ENCODE results near the gene S100A8. TPM values are rescaled to one million over a fixed set of nuclear protein-coding genes. Genes with fewer than 3 reads are reported as not detected.

The S100A8 gene
- total RNA-seq, 4 donors from 2014 or later = 1.6 to 7.4 TPM; not detected in 2

DNA sequence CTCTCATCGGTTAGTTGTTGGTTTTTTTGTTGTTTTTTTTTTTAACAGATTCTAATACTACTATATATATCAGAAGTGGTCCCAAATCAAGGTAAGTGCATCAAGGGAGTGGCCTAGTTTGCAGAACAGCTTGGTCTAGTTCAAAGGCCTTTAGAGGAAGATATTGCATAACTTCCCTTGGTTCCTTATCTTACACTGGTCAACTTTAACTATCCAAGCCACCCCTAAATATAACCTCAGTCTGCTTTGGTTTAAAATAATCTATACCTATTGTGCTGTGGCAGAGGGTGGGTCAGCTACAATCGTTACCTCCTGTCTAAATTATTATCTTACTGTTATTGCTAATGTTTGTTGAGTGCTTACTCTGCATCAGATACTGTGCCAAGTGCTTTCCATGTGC, 22.4 kb downstream of the S100A8 start:
- intact Hi-C loops (cut with DNase I; ENCODE audit: low total_unique reads) (no loop called here), in situ Hi-C loops (cut with MboI; ENCODE audit: low pct_ligation_motif_present in 1 of 4, low pct_unique_long_range_greater_than_20kb in 1 of 4, low sequenced_read_pairs in 3 of 4) (loop anchor here in 1 of 4 donors (25.0 kb wide), 1 partner anchor 219 kb away; no protein-coding TSS in a partner anchor)
- WGBS, 2 donors (ENCODE audit: low coverage in 1 of 2) = 50 to 61% methylated on average over 1 to 2 of the region's 2 CpGs
- TF ChIP-seq POLR2A (IDR thresholded peaks at IDR 0.05) (no peak), POLR2AphosphoS5 (IDR thresholded peaks at IDR 0.05) (no peak), EP300 (IDR thresholded peaks at IDR 0.05; ENCODE audit: low read depth) (no peak)
- TF ChIP-seq, protein P1, sequence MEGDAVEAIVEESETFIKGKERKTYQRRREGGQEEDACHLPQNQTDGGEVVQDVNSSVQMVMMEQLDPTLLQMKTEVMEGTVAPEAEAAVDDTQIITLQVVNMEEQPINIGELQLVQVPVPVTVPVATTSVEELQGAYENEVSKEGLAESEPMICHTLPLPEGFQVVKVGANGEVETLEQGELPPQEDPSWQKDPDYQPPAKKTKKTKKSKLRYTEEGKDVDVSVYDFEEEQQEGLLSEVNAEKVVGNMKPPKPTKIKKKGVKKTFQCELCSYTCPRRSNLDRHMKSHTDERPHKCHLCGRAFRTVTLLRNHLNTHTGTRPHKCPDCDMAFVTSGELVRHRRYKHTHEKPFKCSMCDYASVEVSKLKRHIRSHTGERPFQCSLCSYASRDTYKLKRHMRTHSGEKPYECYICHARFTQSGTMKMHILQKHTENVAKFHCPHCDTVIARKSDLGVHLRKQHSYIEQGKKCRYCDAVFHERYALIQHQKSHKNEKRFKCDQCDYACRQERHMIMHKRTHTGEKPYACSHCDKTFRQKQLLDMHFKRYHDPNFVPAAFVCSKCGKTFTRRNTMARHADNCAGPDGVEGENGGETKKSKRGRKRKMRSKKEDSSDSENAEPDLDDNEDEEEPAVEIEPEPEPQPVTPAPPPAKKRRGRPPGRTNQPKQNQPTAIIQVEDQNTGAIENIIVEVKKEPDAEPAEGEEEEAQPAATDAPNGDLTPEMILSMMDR (IDR thresholded peaks at IDR 0.05) = no peak
- Histone ChIP-seq H3K27ac (no peak overlapping the region), H3K9me3 (no peaks in the 10 kb centered on the region), H3K4me1 (no peaks in the 10 kb centered on the region), H3K36me3 (no peaks in the 10 kb centered on the region), H3K27me3 (peaks cover 8% of the 10 kb centered on the region), H3K4me3 (no peak overlapping the region)
- DNase-seq = no peak

DNA sequence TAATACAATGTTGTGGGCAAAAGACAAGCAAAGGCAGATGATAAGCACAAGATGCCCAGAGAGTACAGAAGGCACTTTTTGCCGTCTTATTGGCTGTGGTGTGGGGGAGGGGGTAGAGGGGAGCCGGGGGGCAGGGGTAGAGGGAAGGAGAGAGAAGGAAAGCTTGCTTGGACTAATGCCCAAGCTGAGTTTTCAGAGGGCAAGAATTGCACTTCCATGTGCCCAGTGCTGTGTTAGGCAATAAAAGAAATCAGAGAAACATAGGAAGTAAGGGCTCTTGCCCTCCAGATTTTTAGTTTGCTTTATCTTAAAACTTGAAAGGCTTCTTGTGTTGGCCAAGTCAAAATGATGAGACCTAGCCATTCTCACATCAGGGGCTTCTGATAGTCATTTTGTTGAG, 23.8 kb downstream of the S100A8 start:
- Histone ChIP-seq H3K9me3 (no peaks in the 10 kb centered on the region), H3K27me3 (peaks cover 8% of the 10 kb centered on the region), H3K4me3 (no peak overlapping the region), H3K4me1 (no peaks in the 10 kb centered on the region), H3K27ac (no peak overlapping the region), H3K36me3 (no peaks in the 10 kb centered on the region)
- intact Hi-C loops (cut with DNase I; ENCODE audit: low total_unique reads) = no loop called here
- in situ Hi-C loops (cut with MboI; ENCODE audit: low pct_ligation_motif_present in 1 of 4, low pct_unique_long_range_greater_than_20kb in 1 of 4, low sequenced_read_pairs in 3 of 4) = loop anchor here in 1 of 4 donors (25.0 kb wide), 1 partner anchor 220 kb away; no protein-coding TSS in a partner anchor
- no peak for DNase-seq
- TF ChIP-seq POLR2AphosphoS5 (IDR thresholded peaks at IDR 0.05) = no peak
- TF ChIP-seq EP300 (IDR thresholded peaks at IDR 0.05; ENCODE audit: low read depth) = no peak
- TF ChIP-seq POLR2A (IDR thresholded peaks at IDR 0.05) = no peak
- TF ChIP-seq, protein P1 (IDR thresholded peaks at IDR 0.05) = no peak
- 53 to 73% methylated on average over 2 of the region's 2 CpGs for WGBS, 2 donors (ENCODE audit: low coverage in 1 of 2)

DNA sequence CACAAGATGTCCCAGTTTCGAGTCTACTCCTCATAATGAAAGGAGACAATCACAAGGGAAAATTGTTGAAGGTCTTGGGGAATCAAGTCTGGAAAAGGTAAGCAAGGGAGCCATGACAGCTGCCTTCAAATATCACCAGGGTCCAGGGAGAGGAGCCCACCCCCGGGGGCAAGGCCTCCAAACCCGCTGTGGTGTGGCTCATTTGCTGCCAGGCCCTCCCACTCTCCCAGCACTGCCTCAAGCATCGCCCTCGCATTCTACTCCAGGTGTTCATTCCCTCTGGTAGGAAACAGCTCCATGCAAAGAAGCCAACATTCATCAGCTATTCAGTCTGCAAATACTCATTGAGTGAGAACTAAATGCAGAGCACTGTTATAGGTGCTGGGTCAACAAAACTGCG, 24.6 kb downstream of the S100A8 start:
- intact Hi-C loops (cut with DNase I; ENCODE audit: low total_unique reads) (no loop called here), in situ Hi-C loops (cut with MboI; ENCODE audit: low pct_ligation_motif_present in 1 of 4, low pct_unique_long_range_greater_than_20kb in 1 of 4, low sequenced_read_pairs in 3 of 4) (loop anchor here in 1 of 4 donors (25.0 kb wide), 1 partner anchor 221 kb away; no protein-coding TSS in a partner anchor)
- H3K4me3 ChIP-seq = no peak overlapping the region
- no peaks in the 10 kb centered on the region for H3K9me3 ChIP-seq
- no peaks in the 10 kb centered on the region for H3K4me1 ChIP-seq
- H3K36me3 ChIP-seq = no peaks in the 10 kb centered on the region
- H3K27me3 ChIP-seq = peaks cover 8% of the 10 kb centered on the region
- H3K27ac ChIP-seq = no peak overlapping the region
- TF ChIP-seq EP300 (IDR thresholded peaks at IDR 0.05; ENCODE audit: low read depth) = no peak
- TF ChIP-seq, protein P1 (IDR thresholded peaks at IDR 0.05) = no peak
- no peak for TF ChIP-seq POLR2A (IDR thresholded peaks at IDR 0.05)
- no peak for TF ChIP-seq POLR2AphosphoS5 (IDR thresholded peaks at IDR 0.05)
- DNase-seq = no peak
- 74 to 80% methylated on average over 1 to 4 of the region's 6 CpGs for WGBS, 2 donors (ENCODE audit: low coverage in 1 of 2)

GRCh38 chr1:153365696-153366095, 25.2 kb downstream of the S100A8 start:
- intact Hi-C loops (cut with DNase I; ENCODE audit: low total_unique reads) = no loop called here
- no peak overlapping the region for H3K4me3 ChIP-seq
- TF ChIP-seq, protein P1 (IDR thresholded peaks at IDR 0.05) = no peak
- TF ChIP-seq POLR2A (IDR thresholded peaks at IDR 0.05) (no peak), EP300 (IDR thresholded peaks at IDR 0.05; ENCODE audit: low read depth) (no peak), POLR2AphosphoS5 (IDR thresholded peaks at IDR 0.05) (no peak)
- H3K27me3 ChIP-seq = peaks cover 8% of the 10 kb centered on the region
- no peak for DNase-seq
- H3K4me1 ChIP-seq = no peaks in the 10 kb centered on the region
- no peaks in the 10 kb centered on the region for H3K9me3 ChIP-seq
- in situ Hi-C loops (cut with MboI; ENCODE audit: low pct_ligation_motif_present in 1 of 4, low pct_unique_long_range_greater_than_20kb in 1 of 4, low sequenced_read_pairs in 3 of 4) = loop anchor here in 1 of 4 donors (25.0 kb wide), 1 partner anchor 222 kb away; no protein-coding TSS in a partner anchor
- no peak overlapping the region for H3K27ac ChIP-seq
- 76% methylated on average over 8 of the region's 8 CpGs; no CpG with 5 or more reads in 1 of the 2 donors for WGBS, 2 donors (ENCODE audit: low coverage in 1 of 2)
- no peaks in the 10 kb centered on the region for H3K36me3 ChIP-seq
